Vagina (tissue), 2 donors: Measurements from ENCODE around the gene NFIB. TPM values are rescaled to one million over a fixed set of nuclear protein-coding genes. Genes with fewer than 3 reads are reported as not detected.

ENCODE experiments used
- DNase-seq, 2 donors: peaks; one replicate each; pipeline ENCODE4 v3.0.0-alpha.2; 2017; ENCODE audit errors: extremely low spot score in 2 of 2
- H3K27ac ChIP-seq: fragments of 200-600 bp; sonication (generic); one replicate; pipeline ENCODE4 v1.5.1; 2019
- H3K27me3 ChIP-seq: fragments of 200-600 bp; sonication (generic); one replicate; pipeline ENCODE4 v1.5.1; 2019
- H3K36me3 ChIP-seq, 2 donors: fragments of 200-600 bp; sonication (generic); one replicate each; pipeline ENCODE4 v1.5.1; 2017 to 2019
- H3K4me1 ChIP-seq: fragments of 200-600 bp; sonication (generic); one replicate; pipeline ENCODE4 v1.5.1; 2019
- H3K4me3 ChIP-seq, 2 donors: fragments of 200-600 bp; sonication (generic); 1 replicate in 1 of 2; 2 replicates in 1 of 2; pipeline ENCODE4 v1.5.1; 2016 to 2019
- H3K9me3 ChIP-seq: fragments of 200-600 bp; sonication (generic); one replicate; pipeline ENCODE4 v1.5.1; 2019
- CTCF ChIP-seq, 3 experiments: fragments of 450-650 bp in 2 of 3; fragments of 200-600 bp in 1 of 3; sonication (generic) in 1 of 3; IDR thresholded peaks; one replicate each; pipeline ENCODE4 v1.5.1; 2017 to 2019; ENCODE audit warnings: antibody characterized with exemption in 3 of 3, mild to moderate bottlenecking in 2 of 3, moderate library complexity in 2 of 3
- POLR2A ChIP-seq, 2 donors: fragments of 450-650 bp; IDR thresholded peaks; one replicate each; pipeline ENCODE4 v1.6.1; 2017; ENCODE audit warnings: antibody characterized with exemption in 2 of 2, mild to moderate bottlenecking in 2 of 2, moderate library complexity in 2 of 2
- POLR2AphosphoS5 ChIP-seq, 2 donors: sonication (generic); formaldehyde crosslinking; IDR thresholded peaks; one replicate each; pipeline ENCODE4 v1.9.0; 2017; ENCODE audit warnings: antibody characterized with exemption in 2 of 2, mild to moderate bottlenecking in 2 of 2, low read depth in 1 of 2; ENCODE audit not compliant: insufficient read depth in 1 of 2
- intact Hi-C: fragments of 100-400 bp; cut with DNase I; formaldehyde crosslinking; loops from one replicate; pipeline ENCODE4 v1.15.1; 2023
- total RNA-seq: library from RNA; depleted of rRNA; stranded (reverse); fragments of >200 nt; gene quantifications from one replicate; pipeline ENCODE4 v1.2.3, GENCODE V29; 2016

The NFIB gene
- total RNA-seq, 1 donor from 2014 or later, result 73.4 TPM

GRCh38 chr9:14315875-14316601, 2.1 kb upstream of the NFIB start:
- Histone ChIP-seq H3K36me3 (no peaks in the 10 kb centered on the region), H3K9me3 (no peaks in the 10 kb centered on the region), H3K4me1 (peaks cover 67% of the 10 kb centered on the region), H3K4me3 (peak overlapping the region; percentile 75 to 86), H3K27ac (peak overlapping the region; percentile 96), H3K27me3 (no peaks in the 10 kb centered on the region)
- intact Hi-C loops, result loop anchor here (2.0 to 10.0 kb wide), 2 partner anchors 31 to 221 kb away; no protein-coding TSS in a partner anchor
- DNase-seq, result no peak
- TF ChIP-seq CTCF (IDR thresholded peaks at IDR 0.05), result no peak
- TF ChIP-seq POLR2AphosphoS5 (IDR thresholded peaks at IDR 0.05; ENCODE audit: insufficient read depth in 1 of 2, low read depth in 1 of 2), result peak in 1 of 2 donors; percentile 34
- TF ChIP-seq POLR2A (IDR thresholded peaks at IDR 0.05), result no peak

GRCh38 chr9:14314929-14315874, 1.3 kb upstream of the NFIB start:
- Histone ChIP-seq H3K27me3 (no peaks in the 10 kb centered on the region), H3K4me1 (peaks cover 64% of the 10 kb centered on the region), H3K36me3 (no peaks in the 10 kb centered on the region), H3K9me3 (no peaks in the 10 kb centered on the region), H3K4me3 (peak overlapping the region; percentile 75 to 86), H3K27ac (peak overlapping the region; percentile 96)
- DNase-seq, result no peak
- intact Hi-C loops, result loop anchor here (2.0 to 10.0 kb wide), 2 partner anchors 32 to 220 kb away; no protein-coding TSS in a partner anchor
- TF ChIP-seq POLR2AphosphoS5 (IDR thresholded peaks at IDR 0.05; ENCODE audit: insufficient read depth in 1 of 2, low read depth in 1 of 2) (peak in 1 of 2 donors; percentile 64), CTCF (IDR thresholded peaks at IDR 0.05) (no peak), POLR2A (IDR thresholded peaks at IDR 0.05) (peak in 1 of 2 donors; percentile 45)

- Histone ChIP-seq H3K4me3 (peak overlapping the region; percentile 75 to 86), H3K9me3 (no peaks in the 10 kb centered on the region), H3K27ac (peak overlapping the region; percentile 96), H3K4me1 (peaks cover 64% of the 10 kb centered on the region), H3K27me3 (no peaks in the 10 kb centered on the region), H3K36me3 (no peaks in the 10 kb centered on the region)
- intact Hi-C loops, result loop anchor here (2.0 to 10.0 kb wide), 2 partner anchors 32 to 220 kb away; no protein-coding TSS in a partner anchor
- DNase-seq, result peak in 1 of 2 donors; percentile 96
- TF ChIP-seq POLR2A (IDR thresholded peaks at IDR 0.05) (peak in 1 of 2 donors; percentile 64), CTCF (IDR thresholded peaks at IDR 0.05) (no peak), POLR2AphosphoS5 (IDR thresholded peaks at IDR 0.05; ENCODE audit: insufficient read depth in 1 of 2, low read depth in 1 of 2) (peak; percentile 39 to 57)
Observed at GRCh38 chr9:14314424-14314928, 535 bp upstream of the NFIB start.

- Histone ChIP-seq H3K27me3 (no peaks in the 10 kb centered on the region), H3K9me3 (no peaks in the 10 kb centered on the region), H3K27ac (peak overlapping the region; percentile 96), H3K4me1 (peaks cover 57% of the 10 kb centered on the region), H3K36me3 (no peaks in the 10 kb centered on the region), H3K4me3 (peak overlapping the region; percentile 75 to 86)
- DNase-seq, result no peak
- intact Hi-C loops, result loop anchor here (10.0 kb wide), 1 partner anchor 219 kb away; no protein-coding TSS in a partner anchor
- TF ChIP-seq POLR2A (IDR thresholded peaks at IDR 0.05), result no peak
- TF ChIP-seq CTCF (IDR thresholded peaks at IDR 0.05), result no peak
- TF ChIP-seq POLR2AphosphoS5 (IDR thresholded peaks at IDR 0.05; ENCODE audit: insufficient read depth in 1 of 2, low read depth in 1 of 2), result no peak
Observed at GRCh38 chr9:14313378-14313940, 482 bp downstream of the NFIB start.
